HG02610 (cell line): ENCODE measurements around the gene ACBD5.

ENCODE experiments used
- ATAC-seq: cut with Tn5 transposase; IDR thresholded peaks from one replicate; pipeline ENCODE4 v1.9.1; 2021; ENCODE audit warnings: mild to moderate bottlenecking, moderate library complexity; ENCODE audit not compliant: unreplicated experiment

ACBD5 gene

DNA sequence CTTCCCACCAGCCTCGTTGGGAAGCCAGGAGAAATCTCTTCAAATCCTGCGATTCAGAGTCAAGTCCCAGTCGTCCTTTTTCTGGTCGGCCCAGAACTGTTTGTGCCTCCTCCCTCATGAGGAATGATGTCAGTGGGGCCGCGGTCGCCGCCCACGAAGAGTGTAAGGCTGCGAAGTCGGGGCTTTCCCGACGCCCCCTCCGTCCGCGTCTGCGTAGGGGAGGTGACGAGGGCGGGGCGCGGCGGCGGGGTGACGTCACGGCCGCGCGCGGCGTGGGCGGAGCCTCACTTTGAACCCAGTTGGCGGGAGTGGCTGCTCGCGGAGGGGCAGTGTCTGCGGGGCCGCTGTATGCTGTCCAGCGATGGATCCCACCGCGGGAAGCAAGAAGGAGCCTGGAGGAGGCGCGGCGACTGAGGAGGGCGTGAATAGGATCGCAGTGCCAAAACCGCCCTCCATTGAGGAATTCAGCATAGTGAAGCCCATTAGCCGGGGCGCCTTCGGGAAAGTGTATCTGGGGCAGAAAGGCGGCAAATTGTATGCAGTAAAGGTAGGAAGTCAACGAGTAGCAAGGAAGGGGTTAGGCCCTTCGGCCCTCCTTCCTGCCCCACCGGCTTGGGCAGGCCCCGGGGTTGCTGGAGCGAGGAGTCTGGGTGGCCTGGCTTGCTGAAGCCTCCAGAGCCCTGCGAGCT, 85.4 kb downstream of the ACBD5 start, which contains the start of gene MASTL:
Gene MASTL (plus strand): TSS at position 287 of the 689 bp plus-strand sequence. CDS start 75 bp downstream, at position 362.
- peak; percentile 80 for ATAC-seq

DNA sequence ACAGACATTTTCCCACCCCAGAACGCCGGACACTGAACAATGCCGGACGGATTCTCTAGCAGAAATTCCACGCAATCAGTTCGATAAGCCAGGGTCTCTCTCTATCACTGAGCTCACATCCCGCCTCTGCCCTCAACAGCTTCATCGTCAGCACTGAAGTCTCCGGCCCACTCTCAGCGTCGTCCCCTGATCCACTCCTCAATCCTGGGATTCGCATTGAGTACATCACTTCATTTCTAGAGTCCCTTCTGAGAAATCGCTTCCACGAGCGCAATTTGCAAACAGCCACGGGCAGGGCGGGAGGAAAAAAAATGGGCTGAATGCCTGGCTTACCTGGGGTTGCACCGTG, 86.8 kb downstream of the ACBD5 start:
- peak; percentile 5 for ATAC-seq

DNA sequence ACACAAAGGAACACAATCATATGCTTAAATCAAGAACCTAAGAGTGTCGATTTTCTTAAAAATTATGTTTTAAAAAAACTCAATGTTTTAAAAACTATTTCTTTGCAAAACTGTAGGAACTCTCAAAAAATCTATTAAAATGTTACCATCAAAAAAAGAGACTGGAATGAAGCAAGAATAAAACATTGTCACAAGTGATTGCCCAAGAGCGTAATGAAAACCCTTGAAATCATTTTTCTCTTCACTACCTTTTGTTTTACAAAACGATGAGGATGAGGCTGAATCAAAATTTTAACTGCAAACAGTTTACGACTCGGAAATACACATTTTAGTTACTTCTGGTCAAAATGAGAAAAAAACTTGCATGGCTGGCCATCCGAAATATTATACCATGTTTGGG, 87.3 kb downstream of the ACBD5 start:
- no peak for ATAC-seq

DNA sequence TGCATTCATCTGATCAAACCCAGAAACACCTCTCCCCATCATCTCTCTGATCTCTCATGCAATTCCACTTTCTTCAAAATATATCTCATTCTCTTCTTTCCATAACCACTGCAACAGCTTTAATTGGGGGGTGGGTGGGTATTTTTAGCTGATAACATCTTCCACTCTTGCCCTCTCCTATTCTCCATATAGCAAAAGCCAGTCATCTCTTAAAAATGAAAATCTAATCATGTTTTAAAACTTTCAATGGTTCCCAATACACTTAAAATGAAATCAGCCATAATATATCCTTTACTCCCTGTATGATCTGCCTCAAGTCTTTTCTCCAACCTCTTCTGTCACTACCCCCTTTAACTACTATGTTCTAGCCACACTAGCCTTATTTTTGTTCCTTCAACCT, 87.9 kb downstream of the ACBD5 start:
- ATAC-seq = no peak

DNA sequence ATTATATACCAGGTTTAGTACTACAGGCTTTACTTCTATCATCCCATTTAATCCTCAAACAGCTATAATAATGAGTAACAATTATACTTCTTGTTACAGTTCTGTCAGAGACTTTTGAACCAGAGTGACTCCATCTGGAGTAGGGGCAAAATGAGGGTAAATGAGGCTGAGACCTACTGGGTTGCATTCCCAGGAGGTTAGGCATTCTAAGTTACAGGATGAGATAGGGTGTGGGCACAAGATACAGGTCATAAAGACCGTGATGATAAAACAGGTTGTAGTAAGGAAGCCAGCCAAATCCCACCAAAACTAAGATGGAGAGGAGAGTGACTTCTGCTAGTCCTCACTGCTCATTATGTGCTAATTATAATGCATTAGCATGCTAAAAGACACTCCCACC, 90.3 kb downstream of the ACBD5 start:
- ATAC-seq = no peak

DNA sequence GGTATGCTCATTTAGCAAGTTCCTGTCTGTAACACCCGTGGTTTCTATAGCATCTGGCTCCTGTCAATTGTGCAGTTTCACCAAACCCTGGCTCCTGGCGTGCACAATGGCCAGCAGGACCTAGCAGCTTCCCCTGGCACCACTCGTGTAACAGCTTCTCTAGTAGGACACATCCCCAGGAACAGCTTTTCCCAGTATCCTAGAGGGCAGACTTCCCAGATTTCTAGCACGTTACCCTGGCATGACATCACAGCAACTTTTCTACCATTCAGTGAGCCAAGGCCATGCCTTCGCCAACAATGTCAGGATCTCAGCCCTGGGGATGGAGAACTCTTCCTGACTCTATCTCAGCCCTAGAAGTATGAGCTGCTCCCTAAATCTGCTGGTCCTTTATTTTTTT, 92.9 kb downstream of the ACBD5 start:
- no peak for ATAC-seq

DNA sequence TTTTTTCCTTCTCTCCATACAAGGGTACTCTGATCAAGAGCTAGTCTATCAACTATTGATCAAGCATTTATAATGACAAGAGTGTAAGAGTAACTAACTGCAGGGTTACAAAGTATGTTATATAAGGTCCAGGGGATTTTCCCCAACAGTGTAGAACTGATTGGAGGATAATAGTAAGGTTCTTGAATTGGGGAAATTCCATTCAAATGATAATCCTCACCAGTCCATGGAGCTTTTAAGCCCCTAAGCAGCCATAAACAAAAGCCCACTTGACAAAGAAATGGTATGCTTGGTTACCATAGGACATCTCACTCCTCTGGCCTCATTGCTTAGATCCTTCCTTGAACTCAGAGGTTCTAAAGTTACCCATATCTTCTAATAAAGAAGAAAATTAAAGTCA, 94.7 kb downstream of the ACBD5 start:
- ATAC-seq = no peak
